GM19240 (cell line): Measurements from ENCODE around the gene SLC25A11.
"Not testable (repeated sequence)": the region's sequence is repeated elsewhere in the genome, so short reads cannot be mapped to it uniquely, and the experiment has no call there.

Source experiments
- DNase-seq: peaks from one replicate; pipeline ENCODE4 v3.0.0; 2011; ENCODE audit warnings: low spot score; ENCODE audit not compliant: insufficient read length

SLC25A11 gene

GRCh38 chr17:4945176-4945943 lies 5.5 kb upstream of the SLC25A11 start:
- DNase-seq, result peak; percentile 35

GRCh38 chr17:4944554-4945175 lies 4.8 kb upstream of the SLC25A11 start:
- no peak for DNase-seq

DNA sequence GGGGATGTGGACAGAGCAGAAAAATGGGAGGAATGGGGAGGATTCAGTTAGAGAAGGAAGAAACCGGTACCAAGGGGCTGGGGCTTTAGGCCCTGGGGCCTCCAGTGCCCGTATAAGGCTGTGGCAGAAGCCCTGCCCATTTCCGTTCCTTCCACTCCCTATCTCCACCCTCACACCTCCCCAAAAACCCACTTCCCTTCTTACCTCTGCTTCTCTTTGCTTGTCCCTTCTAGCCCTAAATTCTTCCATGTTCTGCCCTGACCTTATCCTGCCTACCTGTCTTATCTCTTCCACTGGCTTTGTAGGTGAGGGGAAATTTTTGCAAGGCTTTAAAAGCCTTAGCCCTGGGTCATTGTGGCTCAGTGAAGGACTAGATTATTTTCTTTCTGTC lies 4.3 kb upstream of the SLC25A11 start:
- no peak for DNase-seq

- no peak for DNase-seq
Observed at GRCh38 chr17:4942760-4943508, 3.1 kb upstream of the SLC25A11 start.

DNA sequence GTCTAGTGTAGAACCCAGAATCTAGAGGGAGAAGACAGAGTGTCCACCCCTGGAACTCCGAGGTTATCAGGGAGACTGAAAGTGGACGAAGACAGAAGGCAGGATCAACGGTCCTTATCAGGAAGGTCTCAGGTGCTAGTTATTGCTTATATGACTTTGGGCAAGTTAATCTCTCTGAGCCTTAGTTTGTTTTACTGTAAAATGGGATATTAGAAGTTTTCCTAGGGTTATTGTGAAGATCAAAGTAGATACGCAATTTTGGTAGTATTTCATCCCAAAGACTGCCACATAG lies 1.4 kb upstream of the SLC25A11 start:
- no peak for DNase-seq

GRCh38 chr17:4940555-4941318 lies 891 bp upstream of the SLC25A11 start:
- no peak for DNase-seq

- no peak for DNase-seq
Observed at GRCh38 chr17:4939546-4939795, 375 bp downstream of the SLC25A11 start.

DNA sequence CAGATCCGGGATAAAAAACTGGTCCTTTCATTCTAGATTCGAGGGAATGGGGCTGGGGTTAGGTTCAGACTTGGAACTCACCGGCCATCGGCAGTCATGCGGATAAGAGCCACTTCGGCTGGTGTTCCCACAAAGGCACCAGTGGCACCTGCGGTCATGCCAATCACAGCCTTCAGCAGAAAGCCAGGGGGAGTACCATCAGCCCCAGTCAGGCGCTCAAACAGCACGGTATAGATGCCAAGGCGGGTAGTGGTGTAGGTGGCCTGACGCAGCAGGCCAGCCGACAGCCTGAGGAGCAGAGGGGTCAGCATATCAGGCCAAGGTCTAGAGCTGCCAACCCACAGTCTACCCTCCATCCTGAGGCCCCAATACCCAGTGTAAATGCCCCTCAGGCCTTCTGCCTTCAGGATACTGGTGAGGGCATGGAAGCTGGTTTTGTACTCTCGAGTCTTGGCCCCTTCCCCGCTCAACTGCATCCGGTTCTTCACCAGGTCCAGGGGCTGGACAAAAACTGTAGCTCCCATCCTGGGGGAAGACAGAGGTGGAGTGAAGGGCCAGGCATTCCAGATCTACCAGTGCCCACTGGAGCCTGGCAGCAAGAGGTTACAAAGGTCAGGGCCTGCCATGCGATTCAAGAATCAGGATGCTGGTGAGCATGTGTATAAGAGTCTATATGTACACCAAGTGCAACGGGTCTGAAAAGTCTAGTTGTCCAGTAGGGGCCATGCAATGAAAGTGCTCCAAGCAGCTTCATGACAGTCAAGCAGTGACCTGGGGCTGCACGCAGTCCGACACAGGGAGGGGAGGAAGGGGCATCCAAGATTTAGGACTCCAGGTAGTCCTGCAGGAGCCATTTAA lies 929 bp downstream of the SLC25A11 start:
- no peak for DNase-seq

- no peak for DNase-seq
Observed at GRCh38 chr17:4938069-4938491, 1.8 kb downstream of the SLC25A11 start.

- no peak for DNase-seq
Observed at GRCh38 chr17:4937553-4937952, 2.3 kb downstream of the SLC25A11 start.

- DNase-seq, result no peak
Observed at GRCh38 chr17:4936436-4936835, 3.4 kb downstream of the SLC25A11 start.

GRCh38 chr17:4935650-4936049 lies 4.2 kb downstream of the SLC25A11 start:
- no peak for DNase-seq

GRCh38 chr17:4934173-4934979 lies 5.5 kb downstream of the SLC25A11 start:
- DNase-seq, result no peak

- no peak for DNase-seq
Observed at GRCh38 chr17:4933646-4934045, 6.2 kb downstream of the SLC25A11 start.

GRCh38 chr17:4932756-4933155 lies 7.1 kb downstream of the SLC25A11 start:
- DNase-seq, result no peak

DNA sequence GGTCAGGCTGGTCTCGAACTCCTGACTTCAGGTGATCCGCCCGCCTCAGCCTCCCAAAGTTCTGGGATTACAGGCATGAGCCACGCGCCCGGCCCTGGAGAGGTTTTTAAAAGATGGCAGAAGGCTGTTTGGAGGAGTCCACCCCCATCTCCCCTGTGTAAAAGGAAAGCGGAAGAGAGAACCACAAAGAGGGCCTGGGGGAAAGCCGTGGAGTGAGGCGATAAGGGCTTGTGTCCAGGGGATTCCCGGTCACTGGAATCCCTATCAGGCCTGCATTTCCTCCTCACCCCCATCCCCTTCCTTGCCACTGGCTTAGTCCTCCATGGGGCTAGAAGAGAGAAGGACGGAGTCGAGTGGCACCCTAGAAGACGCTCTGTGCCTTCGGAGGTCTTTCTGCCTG lies 7.9 kb downstream of the SLC25A11 start, which contains the start of gene GP1BA:
TSS of gene GP1BA (plus strand) at position 315 of the 400 bp plus-strand sequence. CDS start 328 bp downstream, outside the sequence.
- DNase-seq, result no peak

DNA sequence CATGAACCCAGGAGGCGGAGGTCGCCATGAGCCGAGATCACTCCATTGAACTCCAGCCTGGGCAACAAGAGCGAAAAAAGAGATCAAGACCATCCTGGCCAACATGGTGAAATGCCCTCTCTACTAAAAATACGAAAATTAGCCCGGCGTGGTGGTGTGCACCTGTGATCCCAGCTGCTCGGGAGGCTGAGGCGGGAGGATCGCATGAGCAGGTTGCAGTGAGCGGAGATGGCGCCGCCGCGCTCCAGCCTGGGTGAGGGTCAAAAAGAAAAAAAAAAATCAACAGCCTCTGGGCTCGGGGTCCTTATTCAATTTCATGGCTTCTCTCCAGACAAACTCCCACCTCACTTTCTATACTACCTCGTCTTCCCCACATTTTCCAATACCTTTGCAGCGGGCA lies 11.0 kb downstream of the SLC25A11 start:
- no peak for DNase-seq

GRCh38 chr17:4926577-4927335 lies 13.1 kb downstream of the SLC25A11 start:
- DNase-seq, result not testable (repeated sequence)

- DNase-seq, result no peak
Observed at GRCh38 chr17:4921320-4921719, 18.5 kb downstream of the SLC25A11 start.
